ENCODE data around the gene NTSR1.

GRCh38 chr20:62700261-62700930, 8.2 kb upstream of the NTSR1 start:
- no peak for TF ChIP-seq CTCF (IDR thresholded peaks at IDR 0.05)
- TF ChIP-seq EP300 (IDR thresholded peaks at IDR 0.05) = no peak

All from ovary (tissue), 3 donors.